ENCODE results near the gene IGSF9. TPM values are rescaled to one million over a fixed set of nuclear protein-coding genes. Genes with fewer than 3 reads are reported as not detected.

IGSF9 gene
- total and polyA plus RNA-seq, 2 of the 4 experiments (the other 2 are of a cell fraction) = 0.05 TPM; not detected in 1

- dilution Hi-C loops (cut with HindIII; ENCODE audit: low sequenced_read_pairs, unreplicated experiment) (no loop called here), intact Hi-C loops (cut with micrococcal nuclease) (no loop called here), in situ Hi-C loops (cut with MboI; ENCODE audit: low sequenced_read_pairs) (no loop called here)
- H2BK5ac ChIP-seq (ENCODE audit: low read depth, low read length, poor library complexity, severe bottlenecking) = no peak overlapping the region
- peaks cover 37% of the 10 kb centered on the region for H3K4me1 ChIP-seq (ENCODE audit: control insufficient read depth, insufficient read depth, low read length)
- peaks cover 9 to 72% of the 10 kb centered on the region in 2 experiments for H3K79me1 ChIP-seq (ENCODE audit: low read depth in 1 of 2, low read length in 2 of 2)
- no TSS peak for BruUV-seq (replicated peaks)
- no peak overlapping the region for H3K14ac ChIP-seq (replicated peaks; ENCODE audit: low read depth, low read length)
- H3K56ac ChIP-seq (ENCODE audit: extremely low read depth, insufficient read depth, low read length) = no peak overlapping the region
- H2BK20ac ChIP-seq (ENCODE audit: low read depth, low read length) = no peak overlapping the region
- WGBS, 2 experiments (ENCODE audit: extremely low coverage in 2 of 2, insufficient read length in 1 of 2) = 97% methylated on average over 4 of the region's 10 CpGs; no CpG with 5 or more reads in 1 of the 2 experiments
- no peak overlapping the region for H2BK120ac ChIP-seq (ENCODE audit: low read depth, low read length)
- no peak overlapping the region for H2AK9ac ChIP-seq (replicated peaks; ENCODE audit: low read depth, low read length, poor library complexity)
- H3K4ac ChIP-seq (ENCODE audit: low read depth, low read length) = no peak overlapping the region
- peaks cover 80% of the 10 kb centered on the region for H4K20me1 ChIP-seq (ENCODE audit: insufficient read depth, low read length)
- no peak overlapping the region for H3K18ac ChIP-seq (ENCODE audit: low read depth, low read length)
- no peak overlapping the region for H3K27ac ChIP-seq (ENCODE audit: insufficient read depth, low read length)
- CTCF ChIA-PET = no interaction called here
- DNase-seq (no peak), ATAC-seq (ENCODE audit: low read depth) (no peak)
- POLR2A ChIA-PET (ENCODE audit: unreplicated experiment) = no interaction called here
- no peak for TF ChIP-seq MAFK (IDR thresholded peaks at IDR 0.05; ENCODE audit: low read depth, low read length)
- TF ChIP-seq POLR2A (IDR thresholded peaks at IDR 0.05; ENCODE audit: low read depth, low read length) = no peak
- no peak for TF ChIP-seq SMC3 (IDR thresholded peaks at IDR 0.05; ENCODE audit: low read depth, low read length)
- TF ChIP-seq CHD1 (IDR thresholded peaks at IDR 0.05; ENCODE audit: low read depth, low read length) = no peak
- TF ChIP-seq, protein P1, sequence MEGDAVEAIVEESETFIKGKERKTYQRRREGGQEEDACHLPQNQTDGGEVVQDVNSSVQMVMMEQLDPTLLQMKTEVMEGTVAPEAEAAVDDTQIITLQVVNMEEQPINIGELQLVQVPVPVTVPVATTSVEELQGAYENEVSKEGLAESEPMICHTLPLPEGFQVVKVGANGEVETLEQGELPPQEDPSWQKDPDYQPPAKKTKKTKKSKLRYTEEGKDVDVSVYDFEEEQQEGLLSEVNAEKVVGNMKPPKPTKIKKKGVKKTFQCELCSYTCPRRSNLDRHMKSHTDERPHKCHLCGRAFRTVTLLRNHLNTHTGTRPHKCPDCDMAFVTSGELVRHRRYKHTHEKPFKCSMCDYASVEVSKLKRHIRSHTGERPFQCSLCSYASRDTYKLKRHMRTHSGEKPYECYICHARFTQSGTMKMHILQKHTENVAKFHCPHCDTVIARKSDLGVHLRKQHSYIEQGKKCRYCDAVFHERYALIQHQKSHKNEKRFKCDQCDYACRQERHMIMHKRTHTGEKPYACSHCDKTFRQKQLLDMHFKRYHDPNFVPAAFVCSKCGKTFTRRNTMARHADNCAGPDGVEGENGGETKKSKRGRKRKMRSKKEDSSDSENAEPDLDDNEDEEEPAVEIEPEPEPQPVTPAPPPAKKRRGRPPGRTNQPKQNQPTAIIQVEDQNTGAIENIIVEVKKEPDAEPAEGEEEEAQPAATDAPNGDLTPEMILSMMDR (conservative IDR thresholded peaks at IDR 0.05; ENCODE audit: low read depth, low read length) = no peak
- TF ChIP-seq RCOR1 (IDR thresholded peaks at IDR 0.05; ENCODE audit: insufficient replicate concordance, low read length) = no peak
- TF ChIP-seq, protein P2, sequence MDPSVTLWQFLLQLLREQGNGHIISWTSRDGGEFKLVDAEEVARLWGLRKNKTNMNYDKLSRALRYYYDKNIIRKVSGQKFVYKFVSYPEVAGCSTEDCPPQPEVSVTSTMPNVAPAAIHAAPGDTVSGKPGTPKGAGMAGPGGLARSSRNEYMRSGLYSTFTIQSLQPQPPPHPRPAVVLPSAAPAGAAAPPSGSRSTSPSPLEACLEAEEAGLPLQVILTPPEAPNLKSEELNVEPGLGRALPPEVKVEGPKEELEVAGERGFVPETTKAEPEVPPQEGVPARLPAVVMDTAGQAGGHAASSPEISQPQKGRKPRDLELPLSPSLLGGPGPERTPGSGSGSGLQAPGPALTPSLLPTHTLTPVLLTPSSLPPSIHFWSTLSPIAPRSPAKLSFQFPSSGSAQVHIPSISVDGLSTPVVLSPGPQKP (IDR thresholded peaks at IDR 0.05; ENCODE audit: borderline replicate concordance, low read depth, low read length) = no peak
- TF ChIP-seq MAZ (IDR thresholded peaks at IDR 0.05; ENCODE audit: borderline replicate concordance, low read depth, low read length) = no peak
- TF ChIP-seq FOS (IDR thresholded peaks at IDR 0.05; ENCODE audit: low read depth, low read length) = no peak
- TF ChIP-seq NFE2L2 (IDR thresholded peaks at IDR 0.05; ENCODE audit: low read depth, low read length) = no peak
- H2BK15ac ChIP-seq (ENCODE audit: low read depth, low read length) = no peak overlapping the region
- peaks cover 41% of the 10 kb centered on the region for H3K9me1 ChIP-seq (ENCODE audit: insufficient read depth, low read length)
- no peak overlapping the region for H4K91ac ChIP-seq (ENCODE audit: insufficient read depth, low read depth, low read length)
- H3K9ac ChIP-seq (ENCODE audit: low read depth, low read length) = no peak overlapping the region
- no peaks in the 10 kb centered on the region for H3K27me3 ChIP-seq (ENCODE audit: control insufficient read depth, insufficient read depth, low read length)
- H3K4me2 ChIP-seq (ENCODE audit: low read depth, low read length) = no peak overlapping the region
- H2AFZ ChIP-seq (replicated peaks; ENCODE audit: low read length, poor library complexity) = no peak overlapping the region
- H4K5ac ChIP-seq (ENCODE audit: low read depth, low read length) = no peak overlapping the region
- no peak overlapping the region for H4K8ac ChIP-seq (ENCODE audit: low read depth in 2 of 2, low read length in 2 of 2)
- H3K36me3 ChIP-seq (ENCODE audit: control insufficient read depth, insufficient read depth, low read length) = peaks cover 37% of the 10 kb centered on the region
- 0 out of 2 replicates have a peak overlapping the region, but pooled peaks have one; percentile 14 for H2AK5ac ChIP-seq (ENCODE audit: low read depth, low read length)
- no peaks in the 10 kb centered on the region for H3K9me3 ChIP-seq (ENCODE audit: control insufficient read depth, insufficient read depth, low read length)
- H3K23ac ChIP-seq (ENCODE audit: low read depth, low read length) = no peak overlapping the region
- H3K4me3 ChIP-seq (ENCODE audit: insufficient read depth, low read depth, low read length) = no peak overlapping the region
Observed at GRCh38 chr1:159919236-159919865, 26.1 kb downstream of the IGSF9 start.

Data from IMR-90 (cell line).